Occipital lobe (tissue), 2 donors: ENCODE data around the gene CYP2C8. TPM values are rescaled to one million over a fixed set of nuclear protein-coding genes. Genes with fewer than 3 reads are reported as not detected.
"Not testable (repeated sequence)": the region's sequence is repeated elsewhere in the genome, so short reads cannot be mapped to it uniquely, and the experiment has no call there.

Source experiments
- DNase-seq: peaks from one replicate; lab custom pipeline; 2025; lab: John Stamatoyannopoulos, UW
- total RNA-seq: library from RNA; depleted of rRNA; stranded (reverse); fragments of >200 nt; gene quantifications from one replicate; pipeline ENCODE4 v1.2.3, GENCODE V29; 2014

The CYP2C8 gene
- total RNA-seq, result 3.4 TPM

DNA sequence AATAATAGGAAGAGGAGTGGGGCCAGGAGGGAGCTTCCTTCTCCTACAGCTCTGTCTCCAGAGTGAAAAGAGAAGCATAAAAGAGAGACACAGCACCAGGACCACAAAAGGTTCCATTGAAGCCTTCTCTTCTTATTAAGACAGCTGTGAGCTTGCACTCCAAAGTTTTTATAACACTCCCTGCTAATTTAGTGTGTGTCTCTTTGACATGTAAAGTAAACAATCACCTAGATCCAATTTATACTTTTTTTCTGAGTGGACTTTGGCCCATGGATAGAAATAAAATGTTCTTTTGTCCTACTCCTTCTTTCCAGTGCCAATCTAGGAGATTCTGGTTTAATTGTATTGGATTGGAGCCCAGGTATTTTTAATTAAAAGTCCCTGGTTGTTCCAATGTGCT, at the start of gene CYP2C8:
TSS of gene CYP2C8 (minus strand) at position 212 of the 400 bp plus-strand sequence. CDS start at position 117, 95 bp downstream.
- DNase-seq, result no peak

DNA sequence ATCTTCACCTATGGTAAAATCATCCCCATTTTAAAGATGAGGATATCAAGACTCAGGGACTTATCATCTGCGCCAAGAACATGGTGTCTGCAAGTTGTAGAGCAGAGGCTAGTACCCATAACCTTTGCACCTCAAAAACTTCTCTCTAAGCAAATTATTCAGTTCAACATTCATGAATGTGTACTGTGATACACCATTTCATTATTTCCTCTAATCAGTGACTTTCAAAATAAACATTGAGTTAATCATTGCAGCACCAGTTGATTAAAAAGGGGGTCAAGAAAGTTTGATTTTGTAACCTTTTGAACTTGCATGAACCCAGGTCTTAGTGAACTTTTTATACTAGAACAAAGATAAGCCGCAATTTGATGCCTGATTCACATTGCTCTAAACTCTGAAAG, 47.6 kb upstream of the CYP2C8 start:
- no peak for DNase-seq

DNA sequence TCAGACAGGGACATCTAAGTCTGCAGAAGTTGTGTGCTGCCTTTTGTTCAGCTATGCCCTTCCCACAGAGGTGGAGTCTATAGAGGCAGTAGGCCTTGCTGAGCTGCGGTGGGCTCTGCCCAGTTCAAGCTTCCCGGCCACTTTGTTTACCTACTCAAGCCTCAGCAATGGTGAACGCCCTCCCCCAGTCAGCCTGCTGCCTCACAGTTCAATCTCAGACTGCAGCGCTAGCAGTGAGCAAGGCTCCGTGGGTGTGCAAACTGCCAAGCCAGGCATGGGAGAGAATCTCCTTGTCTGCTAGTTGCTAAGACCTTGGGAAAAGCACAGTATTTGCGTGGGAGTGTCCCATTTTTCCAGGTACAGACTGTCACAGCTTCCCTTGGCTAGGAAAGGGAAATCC, 41.5 kb upstream of the CYP2C8 start:
- DNase-seq, result not testable (repeated sequence)

DNA sequence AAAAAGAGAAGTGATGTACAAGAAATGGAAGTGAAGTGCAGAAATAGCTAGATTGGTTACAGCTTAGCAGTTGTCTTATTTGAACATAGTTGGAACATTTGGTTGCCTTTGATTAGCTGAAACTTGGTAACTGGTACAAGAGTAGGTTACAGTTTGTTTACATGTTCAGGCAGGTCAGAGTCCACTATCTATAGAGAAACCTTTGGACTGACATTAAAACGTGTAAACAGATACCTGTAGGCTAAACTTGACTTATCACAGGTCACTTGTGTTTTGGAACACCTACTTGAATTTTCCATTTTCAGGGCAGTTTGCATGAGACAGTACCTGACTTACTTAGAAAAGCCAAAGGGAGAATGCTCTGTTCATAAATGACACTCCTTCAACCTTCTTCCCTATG, 28.5 kb upstream of the CYP2C8 start:
- DNase-seq, result no peak

DNA sequence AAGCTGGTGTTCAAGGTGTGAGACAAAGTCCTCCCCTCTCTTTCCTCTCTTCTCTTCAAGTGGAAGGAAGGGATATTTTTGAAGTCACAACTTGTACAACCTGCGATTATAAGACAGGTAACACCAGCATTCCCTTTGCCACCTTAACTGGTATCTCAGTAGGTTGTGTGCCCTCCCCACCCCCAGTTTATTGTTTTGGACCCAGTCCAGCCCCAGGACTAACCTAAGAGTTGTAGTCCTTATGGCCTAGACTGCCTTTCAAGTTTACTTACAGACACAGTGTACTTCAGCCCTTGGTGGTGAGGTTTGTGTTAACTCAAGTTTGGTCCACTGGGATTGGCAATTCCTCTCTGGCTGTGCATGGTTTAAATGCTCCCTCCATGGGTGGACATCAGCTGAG, 26.8 kb upstream of the CYP2C8 start:
- no peak for DNase-seq

DNA sequence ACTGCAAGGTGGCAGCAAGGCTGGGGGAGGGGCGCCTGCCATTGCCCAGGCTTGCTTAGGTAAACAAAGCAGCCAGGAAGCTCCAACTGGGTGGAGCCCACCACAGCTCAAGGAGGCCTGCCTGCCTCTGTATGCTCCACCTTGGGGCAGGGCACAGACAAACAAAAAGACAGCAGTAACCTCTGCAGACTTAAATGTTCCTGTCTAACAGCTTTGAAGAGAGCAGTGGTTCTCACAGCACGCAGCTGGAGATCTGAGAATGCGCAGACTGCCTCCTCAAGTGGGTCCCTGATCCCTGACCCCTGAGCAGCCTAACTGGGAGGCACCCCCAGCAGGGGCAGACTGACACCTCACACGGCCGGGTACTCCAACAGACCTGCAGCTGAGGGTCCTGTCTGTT, 10.3 kb upstream of the CYP2C8 start:
- DNase-seq, result not testable (repeated sequence)

DNA sequence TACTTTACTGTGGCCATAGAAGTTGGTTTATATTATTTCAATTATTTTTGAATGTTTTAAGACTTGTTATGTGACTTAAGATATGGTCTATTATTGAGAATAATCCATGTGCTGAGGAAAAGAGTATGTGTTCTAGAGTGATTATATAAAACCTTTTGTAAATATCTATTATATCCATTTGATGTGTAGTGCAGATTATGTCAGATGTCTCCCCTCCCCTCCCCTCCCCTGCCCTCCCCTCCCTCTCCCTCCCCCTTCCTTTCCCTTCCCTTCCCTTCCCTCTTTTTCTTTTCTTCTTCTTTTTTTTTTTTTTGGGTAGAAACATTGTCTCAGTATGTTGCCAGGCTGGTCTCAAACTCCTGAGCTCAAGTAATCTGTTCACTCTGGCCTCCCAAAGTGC, 8.3 kb upstream of the CYP2C8 start:
- no peak for DNase-seq

DNA sequence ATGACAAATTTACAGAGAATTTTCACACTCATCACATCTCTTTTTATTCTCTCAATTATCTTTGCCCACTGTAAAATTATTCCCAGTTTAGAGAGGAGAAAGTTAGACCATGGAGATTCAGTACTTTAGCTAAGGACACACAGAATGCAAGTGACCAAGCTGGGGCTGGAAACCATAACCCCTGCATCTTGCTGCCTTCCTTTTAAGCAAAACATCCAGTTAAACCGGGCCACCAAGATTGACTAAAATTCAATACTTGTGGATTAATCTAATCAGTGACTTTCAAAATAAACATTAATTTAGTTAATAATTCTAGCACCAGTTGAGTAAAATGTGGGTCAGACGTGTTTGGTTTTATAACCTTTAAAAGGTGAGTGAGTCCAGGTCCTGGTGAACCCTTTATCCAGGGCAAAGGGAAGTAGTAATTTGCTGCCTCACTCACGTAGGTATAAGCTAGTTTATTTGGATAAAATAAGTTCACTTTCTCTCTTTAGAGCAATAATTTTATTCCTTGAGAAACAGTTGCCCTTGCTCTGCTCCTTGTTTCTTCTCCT, 1.9 kb upstream of the CYP2C8 start:
- no peak for DNase-seq

DNA sequence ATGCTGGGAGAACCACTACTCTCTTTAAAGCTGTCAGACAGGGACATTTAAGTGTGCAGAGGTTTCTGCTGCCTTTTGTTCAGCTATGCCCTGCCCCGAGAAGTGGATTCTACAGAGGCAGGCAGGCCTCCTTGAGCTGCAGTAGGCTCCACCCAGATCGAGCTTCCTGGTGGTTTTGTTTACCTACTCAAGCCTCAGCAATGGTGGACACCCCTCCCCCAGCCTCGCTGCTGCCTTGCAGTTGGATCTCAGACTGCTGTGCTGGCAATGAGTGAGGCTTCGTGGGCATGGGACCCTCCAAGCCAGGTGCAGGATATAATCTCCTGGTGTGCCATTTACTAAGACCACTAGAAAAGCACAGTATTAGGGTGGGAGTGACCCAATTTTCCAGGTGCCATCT, 5.2 kb downstream of the CYP2C8 start:
- DNase-seq, result not testable (repeated sequence)

DNA sequence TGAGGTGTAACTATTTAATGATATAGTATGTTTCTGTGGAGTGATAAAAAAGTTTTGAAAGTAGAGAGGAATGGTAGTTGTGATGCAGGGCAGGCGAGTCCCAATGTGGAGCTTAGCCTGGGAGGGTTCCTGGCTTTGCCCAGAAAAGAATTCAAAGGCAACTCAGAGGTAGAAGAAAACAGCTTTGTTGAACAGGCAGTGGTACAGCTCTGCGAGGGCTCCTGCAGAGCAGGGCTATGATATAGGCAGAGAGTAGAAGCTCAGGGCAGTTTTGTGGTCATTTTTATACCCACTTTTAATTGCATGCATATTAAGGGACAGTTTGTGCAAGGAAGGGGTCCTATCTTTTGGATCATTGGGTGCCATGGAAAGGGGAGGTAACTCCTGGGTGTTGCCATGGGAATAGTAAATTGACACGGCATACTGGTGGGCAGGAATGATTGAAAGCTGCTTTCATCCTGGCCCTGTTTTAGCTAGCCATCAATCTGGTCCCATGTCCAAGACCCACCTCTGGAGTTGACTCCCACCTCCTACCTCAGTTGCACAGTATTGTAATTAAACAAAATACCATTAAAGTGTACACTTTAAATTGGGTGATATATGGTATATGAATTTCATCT, 12.4 kb downstream of the CYP2C8 start:
- no peak for DNase-seq

DNA sequence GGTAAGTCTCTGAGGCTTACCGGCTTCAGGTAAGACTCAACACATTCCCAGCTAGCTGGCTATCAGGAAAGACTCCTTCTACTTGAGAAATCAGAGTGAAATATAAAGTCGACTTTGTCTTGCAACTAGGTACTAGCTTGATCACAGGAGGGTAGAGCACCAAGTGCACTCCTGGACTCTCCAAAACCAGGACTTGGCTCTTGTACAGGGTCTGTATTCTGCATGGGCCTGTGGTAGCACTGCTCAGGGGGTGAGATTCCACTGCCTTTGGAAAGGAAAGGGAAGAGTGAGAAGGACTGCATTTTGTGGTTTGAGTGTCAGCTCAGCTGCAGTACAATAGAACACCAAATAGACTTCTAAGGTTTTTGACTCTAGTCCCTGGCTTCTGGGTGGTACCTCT, 19.4 kb downstream of the CYP2C8 start:
- no peak for DNase-seq

DNA sequence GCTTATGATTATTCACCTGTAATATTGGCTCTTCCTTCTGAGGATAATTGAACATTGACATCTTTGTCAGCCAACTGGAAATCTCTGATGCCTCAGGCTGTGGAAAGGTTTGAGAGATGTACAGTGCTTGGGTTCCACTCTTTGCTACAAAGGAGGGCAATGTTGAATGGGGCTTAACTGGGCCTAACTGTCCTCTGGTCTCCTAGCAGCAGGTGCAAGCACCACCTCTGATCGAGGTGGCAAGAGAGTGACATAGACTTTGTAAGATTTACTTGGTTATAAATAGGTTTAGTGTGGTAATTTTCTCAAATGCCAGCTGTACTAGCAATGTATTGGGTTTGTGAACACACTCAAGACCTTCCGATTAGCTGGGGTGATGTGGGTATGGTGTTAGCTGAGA, 21.1 kb downstream of the CYP2C8 start:
- DNase-seq, result no peak

DNA sequence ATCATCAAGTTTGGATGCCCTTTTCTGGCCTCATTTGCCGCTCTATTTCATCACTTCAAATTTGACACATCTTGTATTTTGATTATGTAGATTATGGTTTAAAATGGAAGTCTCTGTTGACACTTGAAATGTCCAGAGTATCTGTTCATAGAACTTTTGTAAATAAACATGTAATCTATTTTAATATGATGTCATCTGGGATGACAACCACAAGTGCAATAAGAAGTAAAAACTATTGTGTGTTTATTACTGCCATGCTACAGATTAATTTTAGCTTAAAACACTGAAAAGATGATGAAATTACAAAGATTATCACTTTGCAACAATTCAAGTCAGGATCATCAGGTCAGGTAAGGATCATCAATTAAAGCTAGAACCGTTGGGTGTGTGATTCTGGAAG, 30.0 kb downstream of the CYP2C8 start:
- DNase-seq, result no peak

DNA sequence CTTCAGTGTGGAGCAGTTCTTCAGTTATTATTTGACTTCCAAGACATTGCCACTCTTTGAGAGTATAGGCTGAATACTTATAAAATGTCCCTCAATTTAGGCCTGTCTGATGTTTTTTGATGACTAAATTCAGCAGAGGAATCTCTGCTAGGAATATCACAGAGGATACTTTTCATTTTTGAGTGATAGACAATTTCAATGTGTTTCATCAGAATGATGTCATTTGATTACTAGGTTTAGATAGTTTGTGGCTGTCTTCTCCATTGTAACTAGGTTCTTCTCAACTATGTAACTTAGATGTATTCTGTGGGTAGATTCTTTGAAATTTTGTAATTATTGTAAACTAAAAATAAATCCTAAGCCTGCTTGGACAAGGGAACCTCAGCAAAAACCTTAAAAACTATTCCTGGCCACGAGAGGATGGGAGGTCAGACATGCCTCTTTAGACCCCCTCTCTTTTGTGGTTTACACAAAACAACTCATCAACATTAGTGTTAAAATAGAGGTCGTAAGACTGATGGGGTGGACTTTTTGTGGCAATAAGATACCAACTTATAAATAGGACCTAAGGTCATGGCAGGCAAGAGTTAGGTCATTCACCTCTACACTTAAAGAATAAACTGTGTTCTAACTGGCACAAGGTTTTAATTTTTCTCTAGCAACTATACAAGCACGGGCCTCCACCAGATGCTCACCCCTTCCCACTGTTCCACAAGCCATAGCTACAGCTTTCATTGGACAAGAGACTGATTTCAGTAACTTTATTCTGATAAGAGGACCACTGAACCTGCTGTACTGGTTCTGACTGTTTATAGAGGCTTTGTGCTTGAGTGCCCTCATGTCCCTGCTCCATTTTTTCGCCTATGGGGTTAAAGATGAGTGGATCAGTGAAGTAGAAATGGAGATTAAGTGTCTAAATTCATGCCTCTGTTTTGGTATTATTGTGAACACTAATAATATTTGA, 33.7 kb downstream of the CYP2C8 start:
- DNase-seq, result no peak

DNA sequence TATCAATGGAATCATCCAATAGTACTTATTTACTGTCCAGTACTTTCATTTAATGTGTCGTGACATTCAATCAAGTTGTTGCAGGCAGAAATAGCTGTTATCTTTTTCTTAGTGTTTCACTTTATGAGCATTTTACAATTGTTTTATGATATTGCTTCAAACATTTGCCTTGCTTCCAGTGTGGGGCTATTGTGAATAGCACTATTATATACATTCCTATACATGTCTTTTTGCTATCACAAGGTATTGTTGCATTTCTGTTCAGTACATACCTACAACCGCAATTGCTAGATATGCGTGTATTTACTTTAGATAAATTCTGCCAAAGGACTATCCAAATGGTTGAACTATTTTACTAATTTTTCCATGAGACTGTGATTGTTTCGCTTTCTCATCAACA, 34.9 kb downstream of the CYP2C8 start:
- no peak for DNase-seq

DNA sequence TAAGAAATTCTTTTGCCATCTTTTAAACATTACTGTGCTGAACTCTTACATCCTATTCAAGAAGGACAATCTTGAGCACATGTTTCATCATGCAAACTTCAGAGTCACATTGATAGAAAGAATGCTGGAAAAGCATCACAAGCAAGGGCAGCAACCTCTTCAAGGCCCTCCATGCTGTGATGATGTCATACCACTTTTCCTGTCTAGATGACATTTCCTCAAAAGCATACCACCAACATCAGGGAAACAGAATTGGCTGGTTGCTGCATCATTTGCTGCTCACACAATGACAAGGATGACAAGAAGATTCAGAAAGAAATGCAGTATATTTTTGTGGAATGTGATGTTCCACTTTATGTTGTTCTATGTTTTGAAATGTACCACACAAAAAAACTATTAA, 37.6 kb downstream of the CYP2C8 start:
- DNase-seq, result no peak

DNA sequence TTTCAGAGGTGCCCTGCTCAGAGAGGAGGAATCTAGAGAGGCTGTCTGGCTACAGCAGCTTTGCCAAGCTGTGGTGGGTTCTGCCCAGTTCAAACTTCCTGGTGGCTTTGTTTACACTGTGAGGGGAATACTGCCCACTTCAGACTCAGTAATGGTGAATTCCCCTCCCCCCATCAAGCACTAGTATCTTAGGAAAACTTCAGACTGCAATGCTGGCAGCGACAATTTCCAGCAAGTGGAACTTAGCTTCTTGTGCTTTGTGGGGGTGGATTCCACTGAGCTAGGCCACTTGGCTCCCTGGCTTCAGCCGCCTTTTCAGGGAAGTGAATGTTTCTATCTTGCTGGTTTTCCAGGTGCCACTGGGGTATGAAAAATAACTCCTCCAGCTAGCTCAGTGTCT, 42.8 kb downstream of the CYP2C8 start:
- no peak for DNase-seq

DNA sequence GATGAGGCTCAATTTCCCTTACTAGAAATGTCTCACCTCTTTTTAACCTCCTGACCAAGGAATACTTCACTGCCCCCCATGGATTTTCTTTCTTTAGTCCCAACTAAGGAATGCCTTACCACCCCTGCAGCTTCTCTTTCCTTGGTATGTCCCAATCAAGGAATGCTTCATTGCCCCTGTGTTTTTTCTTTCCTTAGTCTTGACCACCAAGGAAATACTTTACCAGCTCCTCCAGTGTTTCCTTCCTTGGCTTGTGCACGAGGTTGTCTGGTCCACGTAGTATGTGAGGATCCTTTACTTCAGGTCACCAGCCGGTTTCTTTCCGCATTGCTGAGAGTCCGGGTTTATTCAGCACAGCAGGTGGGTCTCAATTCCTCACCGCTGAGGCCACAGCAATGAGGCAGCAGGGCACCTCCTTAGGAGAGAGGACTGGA, 71.5 kb downstream of the CYP2C8 start:
- DNase-seq, result no peak

DNA sequence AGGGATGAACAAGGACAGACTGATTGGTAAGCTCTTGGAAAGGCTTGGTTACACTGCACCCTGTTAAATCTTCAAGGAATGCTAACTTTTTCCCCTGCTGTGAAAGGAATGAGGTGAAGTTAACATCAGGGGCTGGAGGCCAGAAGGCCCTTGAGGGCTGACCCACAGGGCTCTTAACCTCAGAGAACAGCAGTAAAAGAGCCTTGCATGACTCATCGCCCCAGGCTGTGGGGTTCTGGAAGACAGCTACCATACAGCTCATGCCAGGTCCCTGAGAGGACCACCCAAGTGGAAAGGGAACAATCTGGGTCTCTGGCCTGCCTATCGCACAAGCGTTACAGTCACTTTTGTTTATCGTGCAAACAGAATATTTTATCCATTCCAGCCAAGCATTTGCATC, 76.5 kb downstream of the CYP2C8 start:
- no peak for DNase-seq

DNA sequence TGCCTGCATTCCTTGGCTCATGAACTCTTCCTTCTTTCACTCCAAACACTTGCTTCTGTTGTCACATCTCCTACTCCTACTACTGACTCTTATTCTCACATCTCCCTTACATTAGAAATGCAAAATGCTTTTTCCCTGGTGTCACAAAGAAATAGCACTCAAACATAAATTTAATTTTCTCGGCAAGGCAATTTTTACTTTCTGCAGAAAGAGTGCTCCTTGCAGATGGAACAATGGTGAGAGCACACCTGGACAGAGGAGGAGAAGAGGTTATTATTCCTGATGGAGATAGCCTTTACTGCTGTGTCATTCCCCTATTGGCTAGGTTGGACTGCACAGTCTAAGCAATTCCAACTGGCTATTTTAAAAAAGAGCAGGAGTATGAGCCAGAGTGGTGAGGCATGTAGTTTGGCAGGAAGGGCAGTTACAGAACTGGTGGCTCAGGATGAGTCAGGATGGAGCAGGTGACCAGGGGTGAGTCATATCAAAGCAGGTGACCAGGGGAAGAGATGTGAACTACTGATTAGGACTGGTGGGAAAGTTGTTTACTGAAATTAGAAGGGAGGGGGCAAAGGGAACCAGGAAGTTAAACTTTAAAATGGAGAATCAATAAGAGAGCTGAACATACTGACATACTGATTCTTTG, 77.9 kb downstream of the CYP2C8 start:
- DNase-seq, result no peak

DNA sequence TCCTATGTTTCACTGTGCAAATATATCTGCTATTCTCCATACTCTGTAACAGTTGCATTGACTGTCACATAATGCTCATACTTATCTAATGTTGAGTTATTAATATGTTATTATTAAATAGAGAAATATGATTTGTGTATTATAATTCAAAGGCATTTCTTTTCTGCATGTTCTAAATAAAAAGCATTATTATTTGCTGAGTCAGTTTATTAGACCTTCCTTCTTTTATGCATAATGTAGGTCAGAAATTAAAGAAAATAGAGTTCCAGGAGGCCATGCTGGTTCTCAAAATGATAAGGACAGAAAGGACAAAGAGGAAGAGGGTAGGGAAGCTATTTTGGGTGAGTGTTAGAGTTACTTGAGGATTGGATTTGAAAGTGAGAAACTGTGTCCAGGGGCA, 80.1 kb downstream of the CYP2C8 start:
- no peak for DNase-seq
